ENCODE results near the gene MYH8.

Gene MYH8

DNA sequence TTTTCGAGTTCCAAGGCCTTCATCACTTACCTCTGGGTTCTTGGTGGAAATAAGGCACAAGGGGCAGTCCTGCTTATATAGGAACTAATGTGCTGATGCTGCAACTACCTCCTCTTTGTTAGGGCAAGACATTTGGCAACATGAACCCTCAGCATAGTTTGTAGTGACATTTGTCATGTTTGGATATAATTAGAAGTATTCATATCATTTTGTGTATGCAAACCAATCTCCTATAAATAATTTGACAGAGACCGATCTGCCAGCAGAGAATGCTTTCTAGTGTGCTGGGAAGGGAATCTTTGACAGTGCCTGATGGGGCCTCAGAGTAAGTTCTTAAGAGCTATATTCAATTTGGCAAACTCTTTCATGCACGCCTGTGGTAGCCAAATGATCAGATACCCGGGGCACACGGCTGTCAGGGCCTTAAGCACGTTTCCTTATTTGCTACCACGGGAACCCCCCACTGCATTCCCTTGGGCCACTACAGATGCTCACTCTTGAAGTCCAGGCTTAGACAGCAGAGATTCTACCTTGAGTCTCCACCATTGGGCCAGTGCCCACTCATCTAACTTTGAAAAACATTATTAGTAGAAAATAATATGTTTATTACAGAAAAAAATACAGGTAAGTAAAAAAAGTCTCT is at the start of gene MYH8:
TSS of gene MYH8 (minus strand) at position 51 of the 643 bp plus-strand sequence. CDS start 1,723 bp downstream, outside the sequence.
- no peak for FAIRE-seq

- no peak for FAIRE-seq
Observed at GRCh38 chr17:10469459-10469858, 47.7 kb upstream of the MYH8 start, which contains the start of gene MYH4. TSS of gene MYH4 (minus strand) at chr17:10469559. CDS start at chr17:10466745, 2,814 bp downstream.

DNA sequence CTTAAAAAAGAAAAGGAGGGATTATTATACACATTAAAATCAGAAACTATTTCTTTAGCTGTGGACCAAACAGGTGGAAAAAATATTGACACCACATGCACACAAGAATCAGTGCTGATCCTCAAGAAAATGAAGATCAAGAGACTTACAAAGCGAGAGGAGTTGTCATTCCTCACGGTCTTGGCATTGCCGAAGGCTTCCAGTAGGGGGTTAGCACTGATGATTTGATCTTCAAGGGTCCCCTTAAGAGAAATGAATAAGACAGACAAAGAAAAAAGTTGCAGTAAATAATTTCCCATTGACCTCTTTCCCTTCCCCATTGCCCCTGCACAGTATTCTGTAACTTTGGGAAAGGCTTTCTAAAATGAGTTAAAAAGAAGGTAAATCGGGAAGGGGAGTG is 41.7 kb upstream of the MYH8 start:
- FAIRE-seq = no peak

- FAIRE-seq = no peak
Observed at GRCh38 chr17:10460062-10460461, 38.3 kb upstream of the MYH8 start.

DNA sequence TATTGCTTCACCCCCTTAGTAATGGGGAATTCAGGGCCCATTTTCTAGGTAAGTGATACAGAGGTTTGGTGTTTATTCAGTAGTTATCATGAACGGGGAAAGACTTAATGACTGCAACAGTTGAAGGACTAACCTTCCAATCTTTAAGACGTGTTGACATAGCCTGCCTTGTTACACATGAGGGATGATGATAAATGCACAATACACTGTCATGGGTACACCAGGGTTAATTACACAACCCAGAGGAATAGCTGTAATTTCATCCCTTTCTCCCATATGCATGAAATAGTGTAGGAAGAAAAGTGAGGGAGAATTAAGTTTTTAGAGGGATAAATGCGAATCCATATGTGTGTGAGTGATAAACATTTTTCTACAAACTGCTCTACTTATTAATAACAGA is 37.0 kb upstream of the MYH8 start:
- FAIRE-seq = no peak

DNA sequence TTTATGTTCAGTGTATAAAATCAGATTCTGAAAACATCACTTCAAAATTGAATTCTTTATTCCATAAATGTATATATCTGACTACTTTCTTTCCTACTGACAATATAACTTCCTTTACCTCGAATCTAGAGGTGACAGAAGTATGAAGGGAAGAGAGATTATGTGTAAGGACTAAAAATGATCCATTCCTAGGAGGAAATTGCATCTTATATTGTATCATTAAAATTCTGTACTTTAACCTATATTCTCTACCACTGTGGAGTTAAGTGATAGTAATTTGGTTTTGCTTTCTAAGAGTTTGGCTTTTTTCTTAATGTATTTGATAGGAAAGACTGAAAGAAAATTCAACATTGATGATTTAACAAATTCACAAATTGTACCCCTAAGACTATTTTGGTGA is 36.2 kb upstream of the MYH8 start:
- FAIRE-seq = no peak

GRCh38 chr17:10447026-10447931 is 25.5 kb upstream of the MYH8 start:
- peak; percentile 57 for FAIRE-seq

DNA sequence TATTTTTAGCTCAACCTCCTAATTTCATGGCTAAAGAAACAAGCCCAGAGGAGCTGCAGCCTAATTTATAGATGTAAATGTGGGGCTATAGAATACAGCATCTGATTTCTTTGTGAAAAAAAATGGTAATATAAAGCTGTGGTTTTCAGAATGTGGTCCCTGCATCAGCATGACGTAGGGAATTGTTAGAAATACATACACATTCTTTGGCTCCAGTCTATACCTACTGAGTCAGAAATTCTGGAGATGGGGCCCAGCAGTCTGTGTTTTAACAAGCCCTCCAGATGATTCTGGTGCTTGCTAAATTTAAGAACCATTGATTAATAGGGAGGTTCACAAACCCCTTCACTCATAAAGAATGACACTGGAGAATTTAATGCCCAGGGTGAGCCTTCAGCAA is 18.1 kb upstream of the MYH8 start:
- FAIRE-seq = no peak

GRCh38 chr17:10435096-10435495 is 13.3 kb upstream of the MYH8 start:
- no peak for FAIRE-seq

DNA sequence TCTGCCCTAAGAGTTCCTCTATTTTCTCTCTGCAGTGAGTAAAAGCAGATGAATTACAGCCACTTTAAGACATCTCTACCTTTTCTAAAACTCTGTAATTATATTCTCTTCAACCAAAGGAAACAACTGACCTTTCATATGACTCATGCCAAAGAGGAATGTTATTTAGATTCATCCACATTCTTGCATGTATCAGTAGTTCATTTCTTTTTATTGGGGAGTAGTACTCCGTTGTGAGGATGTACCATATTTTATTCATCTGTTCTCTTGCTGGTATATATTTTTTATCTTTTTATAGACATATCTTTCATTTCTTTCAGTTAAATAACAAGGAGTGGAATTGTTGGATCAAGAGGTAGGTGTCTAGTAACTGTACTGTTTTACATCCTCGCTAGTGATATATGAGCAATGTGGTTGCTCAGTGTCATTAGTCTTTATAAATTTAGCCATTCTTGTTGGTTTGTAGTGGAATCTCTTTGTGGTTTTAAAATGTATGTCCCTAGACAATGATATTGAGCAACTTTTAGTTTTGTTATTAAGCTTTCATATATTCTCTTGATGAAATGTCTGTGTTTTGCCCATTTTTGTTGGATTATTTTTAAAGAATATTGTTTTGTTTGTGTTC is 7.8 kb upstream of the MYH8 start:
- FAIRE-seq = no peak

- FAIRE-seq = no peak
Observed at GRCh38 chr17:10428781-10429180, 7.0 kb upstream of the MYH8 start.

DNA sequence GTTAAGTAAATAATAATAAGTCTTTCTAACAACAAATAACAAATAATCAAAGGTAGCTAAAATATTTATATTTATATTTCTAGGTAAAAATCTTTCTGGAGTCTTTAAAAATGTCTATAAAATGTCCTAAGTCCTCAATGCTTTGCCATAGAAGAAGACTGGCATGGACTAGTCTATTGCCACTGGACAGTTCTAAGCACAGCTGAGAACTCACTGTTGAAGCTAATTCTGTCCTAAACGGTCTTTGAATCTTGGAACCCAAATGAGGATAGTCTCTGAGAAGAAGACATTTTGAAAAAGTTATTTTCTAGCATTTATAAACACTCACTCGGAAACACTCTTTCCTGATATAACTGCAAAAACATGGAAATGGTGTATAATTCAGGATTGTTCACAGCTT is 539 bp downstream of the MYH8 start:
- FAIRE-seq = no peak

GRCh38 chr17:10420811-10421210 is 939 bp downstream of the MYH8 start:
- FAIRE-seq = no peak

DNA sequence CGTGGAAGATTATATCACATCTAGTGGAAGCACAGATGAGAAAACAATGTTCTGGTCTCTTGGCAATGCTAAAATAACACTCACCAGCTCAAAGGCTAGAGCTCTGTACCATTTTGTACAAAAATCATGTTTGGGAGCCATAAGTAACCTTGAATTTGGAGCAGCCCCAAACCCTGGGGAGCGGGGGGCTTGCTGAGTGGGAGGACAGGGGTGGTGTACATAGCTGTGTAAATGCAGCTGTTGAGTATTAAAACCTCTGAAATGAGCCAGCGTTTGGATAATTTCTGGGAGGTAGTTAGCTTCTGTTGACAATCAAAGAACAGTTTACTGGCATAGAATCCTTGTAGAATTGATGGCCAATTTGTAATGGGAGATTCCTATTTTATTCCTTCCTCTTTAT is 4.3 kb downstream of the MYH8 start:
- no peak for FAIRE-seq

GRCh38 chr17:10415161-10415560 is 6.6 kb downstream of the MYH8 start:
- FAIRE-seq = no peak

DNA sequence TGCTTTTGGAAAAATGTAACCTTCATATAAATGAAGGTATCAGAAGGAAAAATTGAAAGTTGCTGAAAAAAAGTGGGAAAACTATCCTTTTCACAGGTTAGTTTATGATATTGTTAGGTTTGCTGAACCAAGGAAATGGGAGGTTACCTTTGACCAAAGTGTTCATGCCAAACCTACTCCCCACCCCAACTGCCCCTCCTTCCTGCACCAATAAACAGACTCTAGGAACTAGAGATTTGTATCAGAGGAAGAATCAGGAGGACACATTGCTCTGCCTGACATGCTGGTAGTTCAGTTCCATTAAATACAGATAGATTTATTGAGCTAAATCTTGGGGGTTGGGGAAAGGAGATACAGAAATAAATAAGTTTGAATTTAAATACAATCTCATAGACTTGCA is 18.2 kb downstream of the MYH8 start:
- no peak for FAIRE-seq

GRCh38 chr17:10398352-10398751 is 23.4 kb downstream of the MYH8 start:
- FAIRE-seq = no peak

GRCh38 chr17:10396524-10397163 is 25.1 kb downstream of the MYH8 start:
- no peak for FAIRE-seq

GRCh38 chr17:10394201-10394887 is 27.4 kb downstream of the MYH8 start:
- no peak for FAIRE-seq

- FAIRE-seq = no peak
Observed at GRCh38 chr17:10392880-10393279, 28.9 kb downstream of the MYH8 start.

- FAIRE-seq = no peak
Observed at GRCh38 chr17:10385871-10386270, 35.9 kb downstream of the MYH8 start.

DNA sequence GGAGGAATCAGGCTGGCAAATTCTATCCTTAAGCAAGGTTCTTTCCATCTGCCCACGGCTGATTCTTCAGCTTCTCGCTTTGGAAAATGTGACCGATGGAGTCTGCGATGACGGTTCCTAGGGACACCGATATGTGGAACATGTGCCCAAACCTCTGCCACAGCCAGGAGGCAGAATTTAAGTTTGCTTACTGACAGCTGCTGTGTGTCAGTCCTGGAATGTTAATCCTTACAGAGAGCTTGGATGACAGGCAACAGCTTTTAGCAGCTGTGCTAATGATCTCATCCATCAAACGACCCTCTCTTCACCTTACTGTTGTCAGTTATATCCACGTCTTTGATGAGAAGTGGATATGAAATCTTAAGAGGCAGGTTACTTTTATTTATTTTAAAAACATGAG is 37.6 kb downstream of the MYH8 start:
- no peak for FAIRE-seq
